ENCODE measurements around the gene NME2.
"Not testable (repeated sequence)": the region's sequence is repeated elsewhere in the genome, so short reads cannot be mapped to it uniquely, and the experiment has no call there.

Gene NME2

GRCh38 chr17:51153210-51154072, 12.8 kb upstream of the NME2 start, which contains the start of gene NME1:
TSS of gene NME1 (plus strand) at chr17:51153559. CDS start at chr17:51155655, 2,096 bp downstream.
- DNase-seq (ENCODE audit: low read depth), result peak; percentile 94

GRCh38 chr17:51154176-51154575, 12.0 kb upstream of the NME2 start:
- no peak for DNase-seq (ENCODE audit: low read depth)

GRCh38 chr17:51155416-51155815, 10.8 kb upstream of the NME2 start:
- no peak for DNase-seq (ENCODE audit: low read depth)

GRCh38 chr17:51159604-51160003, 6.6 kb upstream of the NME2 start:
- DNase-seq (ENCODE audit: low read depth), result no peak

- no peak for DNase-seq (ENCODE audit: low read depth)
These were observed 4.7 kb upstream of the NME2 start for GRCh38 chr17:51161541-51161940.

- DNase-seq (ENCODE audit: low read depth), result no peak
These were observed 1.1 kb upstream of the NME2 start for GRCh38 chr17:51164911-51165679.

- peak; percentile 13 for DNase-seq (ENCODE audit: low read depth)
These were observed 472 bp upstream of the NME2 start for GRCh38 chr17:51165680-51166197.

GRCh38 chr17:51166987-51167931, 1.0 kb downstream of the NME2 start:
- no peak for DNase-seq (ENCODE audit: low read depth)

GRCh38 chr17:51169340-51169739, 3.1 kb downstream of the NME2 start:
- DNase-seq (ENCODE audit: low read depth), result no peak

GRCh38 chr17:51170736-51171135, 4.5 kb downstream of the NME2 start:
- no peak for DNase-seq (ENCODE audit: low read depth)

GRCh38 chr17:51172030-51172429, 5.8 kb downstream of the NME2 start:
- not testable (repeated sequence) for DNase-seq (ENCODE audit: low read depth)

- no peak for DNase-seq (ENCODE audit: low read depth)
These were observed 14.3 kb downstream of the NME2 start for GRCh38 chr17:51180486-51180885.

GRCh38 chr17:51184124-51184523, 17.9 kb downstream of the NME2 start:
- no peak for DNase-seq (ENCODE audit: low read depth)

- DNase-seq (ENCODE audit: low read depth), result no peak
These were observed 19.6 kb downstream of the NME2 start for GRCh38 chr17:51185763-51186332.

GRCh38 chr17:51188271-51188833, 22.1 kb downstream of the NME2 start:
- DNase-seq (ENCODE audit: low read depth), result no peak

- no peak for DNase-seq (ENCODE audit: low read depth)
These were observed 23.0 kb downstream of the NME2 start for GRCh38 chr17:51189162-51189561.

- DNase-seq (ENCODE audit: low read depth), result no peak
These were observed 23.4 kb downstream of the NME2 start for GRCh38 chr17:51189628-51190027.

GRCh38 chr17:51191895-51192294, 25.7 kb downstream of the NME2 start:
- no peak for DNase-seq (ENCODE audit: low read depth)

- no peak for DNase-seq (ENCODE audit: low read depth)
These were observed 31.5 kb downstream of the NME2 start for GRCh38 chr17:51197754-51198153.

- no peak for DNase-seq (ENCODE audit: low read depth)
These were observed 34.1 kb downstream of the NME2 start for GRCh38 chr17:51200295-51200694.

- no peak for DNase-seq (ENCODE audit: low read depth)
These were observed 34.6 kb downstream of the NME2 start for GRCh38 chr17:51200846-51201245.

Measured in HS-5 (cell line).